Measurements from ENCODE around the gene NSUN4.

DNA sequence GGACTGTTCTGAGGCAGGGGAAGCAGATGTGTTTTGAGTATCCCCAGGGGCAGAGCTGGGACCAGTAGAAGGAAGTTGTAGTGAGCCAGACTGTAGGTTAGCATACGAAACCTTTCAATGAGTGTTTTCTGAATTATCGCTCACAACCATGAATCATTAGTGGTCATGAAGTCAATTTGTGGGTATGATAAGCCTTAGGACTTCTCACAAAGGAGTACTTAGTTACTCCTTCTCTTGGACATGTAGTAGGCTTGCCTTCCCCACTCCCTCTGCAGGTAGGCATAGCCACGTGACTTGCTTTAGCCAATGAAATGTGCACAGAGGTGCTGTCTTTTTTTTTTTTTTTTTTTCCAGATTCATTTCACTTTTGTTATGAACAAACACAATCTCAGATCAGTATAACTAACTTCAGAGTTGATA is 29.6 kb downstream of the NSUN4 start:
- TF ChIP-seq, protein P1, sequence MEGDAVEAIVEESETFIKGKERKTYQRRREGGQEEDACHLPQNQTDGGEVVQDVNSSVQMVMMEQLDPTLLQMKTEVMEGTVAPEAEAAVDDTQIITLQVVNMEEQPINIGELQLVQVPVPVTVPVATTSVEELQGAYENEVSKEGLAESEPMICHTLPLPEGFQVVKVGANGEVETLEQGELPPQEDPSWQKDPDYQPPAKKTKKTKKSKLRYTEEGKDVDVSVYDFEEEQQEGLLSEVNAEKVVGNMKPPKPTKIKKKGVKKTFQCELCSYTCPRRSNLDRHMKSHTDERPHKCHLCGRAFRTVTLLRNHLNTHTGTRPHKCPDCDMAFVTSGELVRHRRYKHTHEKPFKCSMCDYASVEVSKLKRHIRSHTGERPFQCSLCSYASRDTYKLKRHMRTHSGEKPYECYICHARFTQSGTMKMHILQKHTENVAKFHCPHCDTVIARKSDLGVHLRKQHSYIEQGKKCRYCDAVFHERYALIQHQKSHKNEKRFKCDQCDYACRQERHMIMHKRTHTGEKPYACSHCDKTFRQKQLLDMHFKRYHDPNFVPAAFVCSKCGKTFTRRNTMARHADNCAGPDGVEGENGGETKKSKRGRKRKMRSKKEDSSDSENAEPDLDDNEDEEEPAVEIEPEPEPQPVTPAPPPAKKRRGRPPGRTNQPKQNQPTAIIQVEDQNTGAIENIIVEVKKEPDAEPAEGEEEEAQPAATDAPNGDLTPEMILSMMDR (IDR thresholded peaks at IDR 0.05; ENCODE audit: low read length): no peak
- no peak for TF ChIP-seq EZH2 (IDR thresholded peaks at IDR 0.05; ENCODE audit: borderline replicate concordance, low read length)

All from OCI-LY1 (cell line).